ENCODE measurements around the gene LTBP1. TPM values are rescaled to one million over a fixed set of nuclear protein-coding genes. Genes with fewer than 3 reads are reported as not detected.

LTBP1 gene
- total and polyA plus RNA-seq, 8 donors, result 11.0 to 134 (median 25.6) TPM

DNA sequence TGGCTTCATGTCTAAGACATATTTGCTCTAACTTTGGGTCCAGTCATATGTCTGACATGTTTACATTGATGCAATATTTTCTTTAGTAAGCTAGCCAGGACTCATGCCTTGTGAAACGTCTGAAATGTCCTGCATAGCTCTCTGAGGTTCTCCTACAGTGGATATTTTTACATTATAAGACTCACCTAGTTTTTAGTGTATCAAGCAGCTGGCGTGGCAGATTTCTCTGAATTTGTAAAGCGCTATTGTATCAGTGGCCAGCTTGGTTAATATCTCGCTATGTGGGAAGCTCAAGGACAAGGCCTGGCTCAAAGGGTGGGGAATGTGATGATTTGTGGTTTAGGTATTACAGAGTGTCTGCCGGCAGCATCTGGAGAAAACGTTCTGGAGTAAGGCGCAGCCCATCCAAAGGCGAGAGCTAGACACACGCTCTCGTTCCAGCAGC is 164.3 kb downstream of the LTBP1 start:
- 69 to 82% (median 79%) methylated on average over 10 of the region's 10 CpGs for WGBS, 5 donors
- TF ChIP-seq, protein P1, sequence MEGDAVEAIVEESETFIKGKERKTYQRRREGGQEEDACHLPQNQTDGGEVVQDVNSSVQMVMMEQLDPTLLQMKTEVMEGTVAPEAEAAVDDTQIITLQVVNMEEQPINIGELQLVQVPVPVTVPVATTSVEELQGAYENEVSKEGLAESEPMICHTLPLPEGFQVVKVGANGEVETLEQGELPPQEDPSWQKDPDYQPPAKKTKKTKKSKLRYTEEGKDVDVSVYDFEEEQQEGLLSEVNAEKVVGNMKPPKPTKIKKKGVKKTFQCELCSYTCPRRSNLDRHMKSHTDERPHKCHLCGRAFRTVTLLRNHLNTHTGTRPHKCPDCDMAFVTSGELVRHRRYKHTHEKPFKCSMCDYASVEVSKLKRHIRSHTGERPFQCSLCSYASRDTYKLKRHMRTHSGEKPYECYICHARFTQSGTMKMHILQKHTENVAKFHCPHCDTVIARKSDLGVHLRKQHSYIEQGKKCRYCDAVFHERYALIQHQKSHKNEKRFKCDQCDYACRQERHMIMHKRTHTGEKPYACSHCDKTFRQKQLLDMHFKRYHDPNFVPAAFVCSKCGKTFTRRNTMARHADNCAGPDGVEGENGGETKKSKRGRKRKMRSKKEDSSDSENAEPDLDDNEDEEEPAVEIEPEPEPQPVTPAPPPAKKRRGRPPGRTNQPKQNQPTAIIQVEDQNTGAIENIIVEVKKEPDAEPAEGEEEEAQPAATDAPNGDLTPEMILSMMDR (IDR thresholded peaks at IDR 0.05), result no peak
- intact Hi-C loops (cut with DNase I; ENCODE audit: low total_unique reads), result no loop called here
- Histone ChIP-seq H3K9me3 (no peaks in the 10 kb centered on the region), H3K27ac (no peak overlapping the region), H3K36me3 (no peaks in the 10 kb centered on the region), H3K4me1 (peaks cover 0 to 8% (median 0%) of the 10 kb centered on the region in 4 donors), H3K4me3 (no peak overlapping the region), H3K27me3 (no peaks in the 10 kb centered on the region)
- no peak for DNase-seq

- H3K9me3 ChIP-seq, result no peaks in the 10 kb centered on the region
- no peak for DNase-seq
- TF ChIP-seq EP300 (IDR thresholded peaks at IDR 0.05) (no peak), POLR2A (IDR thresholded peaks at IDR 0.05) (no peak), POLR2AphosphoS5 (IDR thresholded peaks at IDR 0.05) (no peak)
- TF ChIP-seq, protein P1 (IDR thresholded peaks at IDR 0.05), result no peak
- H3K4me1 ChIP-seq, result peaks cover 0 to 8% (median 2%) of the 10 kb centered on the region in 4 donors
- H3K4me3 ChIP-seq, result no peak overlapping the region
- no peaks in the 10 kb centered on the region for H3K36me3 ChIP-seq
- 97 to 99% (median 97%) methylated on average over 2 of the region's 2 CpGs for WGBS, 5 donors
- intact Hi-C loops (cut with DNase I; ENCODE audit: low total_unique reads), result no loop called here
- H3K27ac ChIP-seq, result no peak overlapping the region
- no peaks in the 10 kb centered on the region for H3K27me3 ChIP-seq
Observed at GRCh38 chr2:33115196-33115595, 168.4 kb downstream of the LTBP1 start.

DNA sequence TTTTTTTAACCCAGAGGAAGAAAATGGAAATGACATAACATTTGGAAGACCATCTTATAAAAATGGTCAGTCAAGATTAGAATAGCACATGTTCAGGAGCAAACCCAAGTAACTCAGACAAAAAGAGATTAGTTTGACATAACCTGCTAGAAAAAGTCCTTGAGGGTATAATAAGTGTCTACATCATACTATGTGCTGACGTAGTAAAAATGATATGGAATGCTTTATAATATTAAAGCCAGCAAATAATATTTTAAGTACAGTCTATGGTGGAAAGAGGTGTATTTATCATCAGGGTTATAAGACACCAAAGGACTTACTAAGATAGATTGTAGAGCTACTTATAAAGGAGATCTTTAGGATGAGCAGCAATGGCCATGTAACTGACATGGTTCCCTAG is 169.0 kb downstream of the LTBP1 start:
- DNase-seq, result no peak
- Histone ChIP-seq H3K36me3 (no peaks in the 10 kb centered on the region), H3K27me3 (no peaks in the 10 kb centered on the region), H3K4me3 (no peak overlapping the region), H3K27ac (no peak overlapping the region), H3K4me1 (peaks cover 0 to 5% (median 2%) of the 10 kb centered on the region in 4 donors), H3K9me3 (no peaks in the 10 kb centered on the region)
- WGBS, 5 donors, result 71 to 98% (median 88%) methylated on average over 1 of the region's 1 CpG
- intact Hi-C loops (cut with DNase I; ENCODE audit: low total_unique reads), result no loop called here
- no peak for TF ChIP-seq EP300 (IDR thresholded peaks at IDR 0.05)
- TF ChIP-seq, protein P1 (IDR thresholded peaks at IDR 0.05), result no peak
- TF ChIP-seq POLR2AphosphoS5 (IDR thresholded peaks at IDR 0.05), result no peak
- TF ChIP-seq POLR2A (IDR thresholded peaks at IDR 0.05), result no peak

GRCh38 chr2:33116799-33117198 is 170.0 kb downstream of the LTBP1 start:
- intact Hi-C loops (cut with DNase I; ENCODE audit: low total_unique reads), result no loop called here
- H3K27ac ChIP-seq, result no peak overlapping the region
- H3K27me3 ChIP-seq, result no peaks in the 10 kb centered on the region
- TF ChIP-seq POLR2A (IDR thresholded peaks at IDR 0.05), result no peak
- TF ChIP-seq, protein P1 (IDR thresholded peaks at IDR 0.05), result no peak
- no peak for TF ChIP-seq EP300 (IDR thresholded peaks at IDR 0.05)
- TF ChIP-seq POLR2AphosphoS5 (IDR thresholded peaks at IDR 0.05), result no peak
- H3K36me3 ChIP-seq, result no peaks in the 10 kb centered on the region
- peaks cover 0 to 3% (median 0%) of the 10 kb centered on the region in 4 donors for H3K4me1 ChIP-seq
- no peak overlapping the region for H3K4me3 ChIP-seq
- DNase-seq, result no peak
- H3K9me3 ChIP-seq, result no peaks in the 10 kb centered on the region
- 75 to 82% (median 79%) methylated on average over 4 of the region's 4 CpGs for WGBS, 5 donors
